Mesodermal cell (in vitro differentiated cells): Measurements from ENCODE around the gene ZNF146. TPM values are rescaled to one million over a fixed set of nuclear protein-coding genes. Genes with fewer than 3 reads are reported as not detected.
A peak's percentile ranks its signal among the peaks of the same experiment; 100 is the strongest.
"Not testable (repeated sequence)": the region's sequence is repeated elsewhere in the genome, so short reads cannot be mapped to it uniquely, and the experiment has no call there.

Experiments
- H3K27ac ChIP-seq: 2 replicates; pipeline ENCODE4 v1.7.0; 2013; ENCODE audit warnings: mild to moderate bottlenecking, low read depth, low read length, moderate library complexity; ENCODE audit not compliant: severe bottlenecking
- H3K36me3 ChIP-seq: 2 replicates; pipeline ENCODE4 v1.7.1; 2013; ENCODE audit warnings: mild to moderate bottlenecking, low read length, moderate library complexity; ENCODE audit not compliant: control insufficient read depth, insufficient read depth
- H3K4me1 ChIP-seq: one replicate; pipeline ENCODE4 v1.7.1; 2013; ENCODE audit warnings: mild to moderate bottlenecking, low read length; ENCODE audit not compliant: insufficient read depth, control insufficient read depth, poor library complexity, severe bottlenecking
- H3K4me3 ChIP-seq: 2 replicates; pipeline ENCODE4 v1.7.0; 2013; ENCODE audit warnings: low read length, control low read depth, mild to moderate bottlenecking; ENCODE audit not compliant: insufficient read depth, poor library complexity, severe bottlenecking; ENCODE audit errors: extremely low read depth
- H3K9me3 ChIP-seq: 2 replicates; pipeline ENCODE4 v1.7.1; 2013; ENCODE audit warnings: mild to moderate bottlenecking, low read length, moderate library complexity; ENCODE audit not compliant: control insufficient read depth
- WGBS, 2 experiments: methylation state at CpG; one replicate each; pipeline ENCODE4 v1.1.5; 2013; ENCODE audit warnings: missing lambda C conversion rate in 2 of 2; ENCODE audit not compliant: insufficient coverage in 2 of 2; 5-methylcytosine and 5-hydroxymethylcytosine counted together
- polyA plus RNA-seq, 2 experiments: library from polyadenylated mRNA; stranded (reverse); fragments of 50-300 nt; gene quantifications; one replicate each; pipeline ENCODE4 v1.2.3, GENCODE V29; 2013

ZNF146 gene
- 82.6 TPM for polyA plus RNA-seq (2013, experiment 1 of 2)
- 85.0 TPM for polyA plus RNA-seq (2013, experiment 2 of 2)

- Histone ChIP-seq H3K4me1 (no peaks in the 10 kb centered on the region), H3K27ac (peak within 1 kb of the TSS; percentile 95), H3K9me3 (no peaks in the 10 kb centered on the region), H3K36me3 (peaks cover 27% of the 10 kb centered on the region), H3K4me3 (peak within 1 kb of the TSS; percentile 67)
- WGBS, 2 experiments, result 0% methylated on average over 37 to 64 of the region's 73 CpGs
These were observed at the start of gene ZNF146, which contains the start of gene ZNF565 for GRCh38 chr19:36214386-36215275. Gene ZNF146 (plus strand): TSS chr19:36215106. CDS start chr19:36236441, 21,335 bp downstream. Gene ZNF565 (minus strand): TSS chr19:36214665. CDS start chr19:36201985, 12,680 bp downstream.

GRCh38 chr19:36169084-36169760 lies 45.7 kb upstream of the ZNF146 start:
- Histone ChIP-seq H3K36me3 (peaks cover 18% of the 10 kb centered on the region), H3K4me3 (no peak overlapping the region), H3K9me3 (no peaks in the 10 kb centered on the region), H3K4me1 (peaks cover 4% of the 10 kb centered on the region), H3K27ac (peak overlapping the region; percentile 71)
- 90% methylated on average over 7 to 9 of the region's 9 CpGs for WGBS, 2 experiments

GRCh38 chr19:36172852-36173251 lies 42.1 kb upstream of the ZNF146 start:
- Histone ChIP-seq H3K4me1 (peaks cover 4% of the 10 kb centered on the region), H3K4me3 (no peak overlapping the region), H3K9me3 (no peaks in the 10 kb centered on the region), H3K27ac (no peak overlapping the region), H3K36me3 (no peaks in the 10 kb centered on the region)
- 93% methylated on average over 3 of the region's 5 CpGs; no CpG with 5 or more reads in 1 of the 2 experiments for WGBS, 2 experiments

- H3K4me1 ChIP-seq, H3K27ac ChIP-seq, H3K9me3 ChIP-seq, H3K4me3 ChIP-seq, H3K36me3 ChIP-seq: not testable (repeated sequence)
- WGBS, 2 experiments, result 95 to 96% methylated on average over 3 to 7 of the region's 8 CpGs
These were observed 41.1 kb upstream of the ZNF146 start for GRCh38 chr19:36173846-36174245.

GRCh38 chr19:36179077-36179476 lies 35.8 kb upstream of the ZNF146 start:
- H3K4me1 ChIP-seq, H3K9me3 ChIP-seq, H3K4me3 ChIP-seq, H3K36me3 ChIP-seq, H3K27ac ChIP-seq: not testable (repeated sequence)
- 83% methylated on average over 1 of the region's 2 CpGs; no CpG with 5 or more reads in 1 of the 2 experiments for WGBS, 2 experiments

GRCh38 chr19:36182612-36183244 lies 32.2 kb upstream of the ZNF146 start:
- H3K4me1 ChIP-seq, result no peaks in the 10 kb centered on the region
- H3K27ac ChIP-seq, result peak overlapping the region; percentile 78
- peaks cover 9% of the 10 kb centered on the region for H3K9me3 ChIP-seq
- H3K36me3 ChIP-seq, result peaks cover 4% of the 10 kb centered on the region
- 80 to 84% methylated on average over 12 to 14 of the region's 17 CpGs for WGBS, 2 experiments
- H3K4me3 ChIP-seq, result no peak overlapping the region

GRCh38 chr19:36183245-36183628 lies 31.7 kb upstream of the ZNF146 start:
- Histone ChIP-seq H3K4me3 (no peak overlapping the region), H3K4me1 (no peaks in the 10 kb centered on the region), H3K27ac (peak overlapping the region; percentile 78), H3K9me3 (peaks cover 9% of the 10 kb centered on the region), H3K36me3 (peaks cover 4% of the 10 kb centered on the region)
- WGBS, 2 experiments, result 80 to 90% methylated on average over 6 to 8 of the region's 10 CpGs

GRCh38 chr19:36186722-36187121 lies 28.2 kb upstream of the ZNF146 start:
- 100% methylated on average over 3 to 4 of the region's 5 CpGs for WGBS, 2 experiments
- not testable (repeated sequence) for H3K4me3 ChIP-seq, H3K27ac ChIP-seq, H3K9me3 ChIP-seq, H3K4me1 ChIP-seq, H3K36me3 ChIP-seq

- H3K9me3 ChIP-seq, result no peaks in the 10 kb centered on the region
- no peaks in the 10 kb centered on the region for H3K4me1 ChIP-seq
- 86 to 88% methylated on average over 1 to 2 of the region's 2 CpGs for WGBS, 2 experiments
- H3K4me3 ChIP-seq, result no peak overlapping the region
- H3K27ac ChIP-seq, result no peak overlapping the region
- peaks cover 12% of the 10 kb centered on the region for H3K36me3 ChIP-seq
These were observed 18.7 kb upstream of the ZNF146 start for GRCh38 chr19:36196249-36196648.

GRCh38 chr19:36198119-36198518 lies 16.8 kb upstream of the ZNF146 start:
- H3K4me3 ChIP-seq, result no peak overlapping the region
- no peaks in the 10 kb centered on the region for H3K9me3 ChIP-seq
- H3K36me3 ChIP-seq, result peaks cover 12% of the 10 kb centered on the region
- 60 to 80% methylated on average over 1 of the region's 2 CpGs for WGBS, 2 experiments
- no peak overlapping the region for H3K27ac ChIP-seq
- H3K4me1 ChIP-seq, result no peaks in the 10 kb centered on the region
